HepG2 (cell line): ENCODE data around the gene TUT1. TPM values are rescaled to one million over a fixed set of nuclear protein-coding genes. Genes with fewer than 3 reads are reported as not detected.
A peak's percentile ranks its signal among the peaks of the same experiment; 100 is the strongest.

Source experiments
- CEBPG ChIP-seq: IDR thresholded peaks from 2 replicates; pipeline ENCODE4 v1.6.1; 2016
- CREB1 ChIP-seq, 2 experiments: fragments of 450-650 bp in 1 of 2; IDR thresholded peaks; 2 replicates each; pipeline ENCODE4 v1.6.1; 2016 to 2017; ENCODE audit warnings: control low read depth in 1 of 2, mild to moderate bottlenecking in 1 of 2, missing compliant biosample characterization in 1 of 2, missing genetic modification characterization in 1 of 2
- FOXO1 ChIP-seq: sonication (generic); formaldehyde crosslinking; IDR thresholded peaks from 2 replicates; pipeline ENCODE4 v1.4.0; 2020; ENCODE audit warnings: missing genetic modification reagents
- FOXP1 ChIP-seq, 2 experiments: fragments of 450-650 bp in 1 of 2; IDR thresholded peaks; 2 replicates each; pipeline ENCODE4 v1.6.1; 2017 to 2018; ENCODE audit warnings: antibody characterized with exemption in 1 of 2
- HOXA3 ChIP-seq: sonication (generic); formaldehyde crosslinking; IDR thresholded peaks from 2 replicates; pipeline ENCODE4 v1.5.0; 2020; ENCODE audit warnings: missing genetic modification reagents
- MAZ ChIP-seq, 2 experiments: sonication (generic) in 1 of 2; formaldehyde crosslinking in 1 of 2; IDR thresholded peaks; 2 replicates each; pipeline versions ENCODE4 v1.5.0 to v1.6.1; 2012 to 2020; ENCODE audit warnings: low read depth in 2 of 2, mild to moderate bottlenecking in 2 of 2, borderline replicate concordance in 1 of 2, improper control_type of control experiment in 1 of 2, low read length in 1 of 2, missing genetic modification reagents in 1 of 2, moderate library complexity in 1 of 2
- MIXL1 ChIP-seq: IDR thresholded peaks from 2 replicates; pipeline ENCODE4 v1.6.1; 2016
- MTA1 ChIP-seq: sonication (generic); formaldehyde crosslinking; IDR thresholded peaks from 2 replicates; pipeline ENCODE4 v1.4.0; 2020; ENCODE audit warnings: missing genetic modification reagents, mild to moderate bottlenecking, borderline replicate concordance
- MXI1 ChIP-seq: IDR thresholded peaks from 3 replicates; pipeline ENCODE4 v1.6.1; 2012; ENCODE audit warnings: low read depth, low read length, inconsistent platforms, borderline replicate concordance
- NR1H2 ChIP-seq: sonication (generic); formaldehyde crosslinking; IDR thresholded peaks from 2 replicates; pipeline ENCODE4 v1.8.1; 2022; ENCODE audit warnings: low read depth, missing genetic modification reagents, borderline replicate concordance
- PCBP2 ChIP-seq: fragments of 200-400 bp; formaldehyde crosslinking; optimal IDR thresholded peaks from 2 replicates; pipeline ENCODE3; 2018; ENCODE audit warnings: low read length, low read depth; ENCODE audit not compliant: poor library complexity, severe bottlenecking
- PHF5A ChIP-seq: IDR thresholded peaks from one replicate; pipeline ENCODE4 v1.6.1; 2018; ENCODE audit warnings: low read depth, missing genetic modification reagents; ENCODE audit not compliant: unreplicated experiment
- RBM39 ChIP-seq: fragments of 200-400 bp; formaldehyde crosslinking; IDR thresholded peaks from one replicate; pipeline ENCODE4 v1.6.1; 2018; ENCODE audit warnings: antibody characterized with exemption, mild to moderate bottlenecking, low read depth, low read length; ENCODE audit not compliant: poor library complexity, severe bottlenecking
- REL ChIP-seq: sonication (generic); formaldehyde crosslinking; conservative IDR thresholded peaks from 2 replicates; pipeline ENCODE4 v1.8.0; 2022; ENCODE audit warnings: mild to moderate bottlenecking, missing genetic modification reagents, moderate library complexity
- RXRB ChIP-seq: IDR thresholded peaks from 2 replicates; pipeline ENCODE4 v1.6.1; 2016; ENCODE audit warnings: borderline replicate concordance, missing genetic modification reagents, missing compliant biosample characterization
- SAP130 ChIP-seq: IDR thresholded peaks from 2 replicates; pipeline ENCODE4 v1.6.1; 2016; ENCODE audit warnings: low read depth
- TBL1XR1 ChIP-seq: fragments of 150-350 bp; IDR thresholded peaks from 2 replicates; pipeline ENCODE4 v1.6.1; 2014; ENCODE audit warnings: borderline replicate concordance, low read length; ENCODE audit not compliant: partially characterized antibody
- UBTF ChIP-seq: sonication (generic); formaldehyde crosslinking; IDR thresholded peaks from 2 replicates; pipeline ENCODE4 v1.4.0; 2020; ENCODE audit warnings: mild to moderate bottlenecking, missing genetic modification reagents
- ZBTB38 ChIP-seq: sonication (generic); formaldehyde crosslinking; IDR thresholded peaks from 2 replicates; pipeline ENCODE4 v1.5.1; 2020; ENCODE audit warnings: mild to moderate bottlenecking, missing genetic modification reagents
- ZBTB42 ChIP-seq: sonication (generic); formaldehyde crosslinking; IDR thresholded peaks from 2 replicates; pipeline ENCODE4 v1.5.0; 2020; ENCODE audit warnings: mild to moderate bottlenecking, missing genetic modification reagents
- ZFP82 ChIP-seq: sonication (generic); formaldehyde crosslinking; IDR thresholded peaks from 2 replicates; pipeline ENCODE4 v1.5.1; 2020; ENCODE audit warnings: mild to moderate bottlenecking, missing genetic modification reagents, borderline replicate concordance
- ZNF143 ChIP-seq: sonication (generic); formaldehyde crosslinking; IDR thresholded peaks from 2 replicates; pipeline ENCODE4 v1.4.0; 2020; ENCODE audit warnings: missing genetic modification reagents
- ZNF329 ChIP-seq: sonication (generic); formaldehyde crosslinking; IDR thresholded peaks from 2 replicates; pipeline ENCODE4 v1.9.0; 2021; ENCODE audit warnings: low read depth, mild to moderate bottlenecking, missing genetic modification reagents
- ZNF44 ChIP-seq: sonication (generic); formaldehyde crosslinking; IDR thresholded peaks from 2 replicates; pipeline ENCODE4 v1.5.1; 2020; ENCODE audit warnings: mild to moderate bottlenecking, missing genetic modification reagents
- ZNF691 ChIP-seq: sonication (generic); formaldehyde crosslinking; IDR thresholded peaks from 2 replicates; pipeline ENCODE4 v1.4.0; 2020; ENCODE audit warnings: missing genetic modification reagents, low read depth, mild to moderate bottlenecking, borderline replicate concordance
- polyA plus RNA-seq, 8 experiments: library from polyadenylated mRNA; depleted of rRNA in 3 of 8; stranded (reverse) in 7 of 8; unstranded in 1 of 8; fragments of >200 nt; fragmentation: Illumina TruSeq in 4 of 8; extraction: Trizol in 4 of 8; gene quantifications; 2 replicates each; pipeline versions ENCODE4 v1.2.1 to v1.2.3, GENCODE V29; 2011 to 2016; ENCODE audit warnings: low read depth in 4 of 8, missing spikeins in 1 of 8, mixed read lengths in 1 of 8; ENCODE audit not compliant: insufficient read depth in 1 of 8
- total RNA-seq, 5 experiments: library from RNA; depleted of rRNA; stranded (reverse); fragments of >200 nt; fragmentation: Illumina TruSeq; extraction: Trizol; gene quantifications; 2 replicates each; pipeline ENCODE4 v1.2.3, GENCODE V29; 2016; ENCODE audit warnings: low read depth in 1 of 5

TUT1 gene
- total and polyA plus RNA-seq, 2 of the 13 experiments (the other 11 are each of a cell fraction or from before 2014, with no cell fraction given) = 9.7 to 14.3 TPM

- peak; percentile 37; the same call in 1 of the 2 replicates for TF ChIP-seq UBTF (CRISPR knock-in tag)
- TF ChIP-seq RBM39 = no peak
- TF ChIP-seq NR1H2 (CRISPR knock-in tag) = no peak
- TF ChIP-seq MXI1 = peak; percentile 75; the same call in 1 of the 3 replicates
- TF ChIP-seq MAZ (IDR thresholded peaks at IDR 0.05; ENCODE audit: borderline replicate concordance, low read depth, low read length) = no peak; the same call in 1 of the 2 replicates
- peak; percentile 73 for TF ChIP-seq MAZ (CRISPR knock-in tag; IDR thresholded peaks at IDR 0.05; ENCODE audit: low read depth)
- peak; percentile 58; the same call in 1 of the 2 replicates for TF ChIP-seq MTA1 (CRISPR knock-in tag)
- no peak for TF ChIP-seq ZFP82 (CRISPR knock-in tag)
- no peak for TF ChIP-seq ZBTB42
- TF ChIP-seq ZNF143 = peak; percentile 83
- peak; percentile 19; the same call in 1 of the 2 replicates for TF ChIP-seq HOXA3 (CRISPR knock-in tag)
- TF ChIP-seq ZNF691 = no peak
- no peak for TF ChIP-seq PCBP2
- no peak for TF ChIP-seq ZNF44 (CRISPR knock-in tag)
- TF ChIP-seq REL (CRISPR knock-in tag) = no peak
- TF ChIP-seq FOXO1 (CRISPR knock-in tag) = peak; percentile 92
- peak; percentile 26 for TF ChIP-seq TBL1XR1
- no peak for TF ChIP-seq CREB1 (IDR thresholded peaks at IDR 0.05)
- TF ChIP-seq CREB1 (CRISPR knock-in tag; IDR thresholded peaks at IDR 0.05) = no peak
- peak; percentile 91 for TF ChIP-seq SAP130 (CRISPR knock-in tag)
- peak; percentile 72; the same call in 1 of the 2 replicates for TF ChIP-seq RXRB (CRISPR knock-in tag)
- peak; percentile 15; the same call in 1 of the 2 replicates for TF ChIP-seq ZBTB38 (CRISPR knock-in tag)
- no peak for TF ChIP-seq CEBPG (CRISPR knock-in tag)
- no peak for TF ChIP-seq FOXP1 (IDR thresholded peaks at IDR 0.05)
- peak; percentile 77 for TF ChIP-seq FOXP1 (CRISPR knock-in tag; IDR thresholded peaks at IDR 0.05)
- TF ChIP-seq PHF5A = no peak
- TF ChIP-seq MIXL1 = no peak
- TF ChIP-seq ZNF329 (CRISPR knock-in tag) = no peak
Observed at GRCh38 chr11:62547691-62548281, 43.5 kb downstream of the TUT1 start (continued).
